ENCODE data around the gene ROBO3.

ROBO3 gene

GRCh38 chr11:124842305-124842704, 22.9 kb upstream of the ROBO3 start:
- Histone ChIP-seq H3K36me3 (ENCODE audit: control insufficient read depth, insufficient read depth, low read length) (no peaks in the 10 kb centered on the region), H3K27me3 (replicated peaks; ENCODE audit: control insufficient read depth, insufficient read depth, low read length, poor library complexity, severe bottlenecking) (peaks cover 69% of the 10 kb centered on the region), H3K9me3 (ENCODE audit: control insufficient read depth, low read length) (no peaks in the 10 kb centered on the region), H3K4me3 (ENCODE audit: insufficient read depth, low read depth, low read length, poor library complexity, severe bottlenecking) (no peak overlapping the region), H3K4me1 (ENCODE audit: control insufficient read depth, insufficient read depth, low read length, poor library complexity, severe bottlenecking) (peaks cover 13% of the 10 kb centered on the region), H3K27ac (ENCODE audit: insufficient read depth, low read length, poor library complexity, severe bottlenecking) (no peak overlapping the region)
- no peak for DNase-seq

GRCh38 chr11:124843616-124843910, 21.7 kb upstream of the ROBO3 start:
- no peak overlapping the region for H3K4me3 ChIP-seq (ENCODE audit: insufficient read depth, low read depth, low read length, poor library complexity, severe bottlenecking)
- peaks cover 57% of the 10 kb centered on the region for H3K27me3 ChIP-seq (replicated peaks; ENCODE audit: control insufficient read depth, insufficient read depth, low read length, poor library complexity, severe bottlenecking)
- no peaks in the 10 kb centered on the region for H3K9me3 ChIP-seq (ENCODE audit: control insufficient read depth, low read length)

GRCh38 chr11:124844664-124845079, 20.6 kb upstream of the ROBO3 start:
- Histone ChIP-seq H3K9me3 (ENCODE audit: control insufficient read depth, low read length) (no peaks in the 10 kb centered on the region), H3K4me1 (ENCODE audit: control insufficient read depth, insufficient read depth, low read length, poor library complexity, severe bottlenecking) (peaks cover 4% of the 10 kb centered on the region), H3K27ac (ENCODE audit: insufficient read depth, low read length, poor library complexity, severe bottlenecking) (no peak overlapping the region), H3K27me3 (replicated peaks; ENCODE audit: control insufficient read depth, insufficient read depth, low read length, poor library complexity, severe bottlenecking) (peaks cover 53% of the 10 kb centered on the region), H3K36me3 (ENCODE audit: control insufficient read depth, insufficient read depth, low read length) (no peaks in the 10 kb centered on the region), H3K4me3 (ENCODE audit: insufficient read depth, low read depth, low read length, poor library complexity, severe bottlenecking) (no peak overlapping the region)
- no peak for DNase-seq

More at GRCh38 chr11:124843616-124843910, 21.7 kb upstream of the ROBO3 start:
- DNase-seq = no peak
- no peak overlapping the region for H3K27ac ChIP-seq (ENCODE audit: insufficient read depth, low read length, poor library complexity, severe bottlenecking)
- no peaks in the 10 kb centered on the region for H3K36me3 ChIP-seq (ENCODE audit: control insufficient read depth, insufficient read depth, low read length)
- H3K4me1 ChIP-seq (ENCODE audit: control insufficient read depth, insufficient read depth, low read length, poor library complexity, severe bottlenecking) = peaks cover 13% of the 10 kb centered on the region

DNA sequence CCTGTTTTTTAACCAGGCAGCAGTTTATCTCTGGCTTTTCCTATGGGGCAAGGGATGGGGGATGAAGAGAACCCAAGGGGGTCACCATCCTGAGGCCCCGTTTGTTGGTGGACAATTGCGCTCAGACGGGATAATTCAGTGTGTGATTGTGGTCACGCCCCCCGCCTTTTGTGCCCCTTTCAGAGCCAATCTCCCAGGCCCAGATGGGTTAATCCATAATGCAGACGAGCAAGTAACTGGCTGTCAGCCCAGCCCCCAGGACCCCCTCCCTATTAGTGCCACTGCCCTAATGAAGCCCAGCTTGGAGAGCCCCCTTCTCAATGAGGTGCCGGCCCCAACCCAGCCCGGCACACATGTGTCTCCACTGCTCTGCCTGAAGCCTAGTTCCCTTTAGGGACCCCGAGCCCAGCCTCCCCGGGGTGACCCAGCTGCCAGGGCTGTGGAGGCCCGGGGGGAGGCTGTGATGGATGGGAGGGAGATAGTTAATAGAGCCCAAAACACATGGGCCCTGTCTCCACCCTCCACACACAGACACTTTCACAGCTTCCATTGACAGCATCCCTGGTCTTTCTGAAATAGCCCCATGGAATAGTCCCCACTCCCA, 19.1 kb upstream of the ROBO3 start:
- peaks cover 44% of the 10 kb centered on the region for H3K27me3 ChIP-seq (replicated peaks; ENCODE audit: control insufficient read depth, insufficient read depth, low read length, poor library complexity, severe bottlenecking)

GRCh38 chr11:124859171-124859570, 6.1 kb upstream of the ROBO3 start:
- no peaks in the 10 kb centered on the region for H3K4me1 ChIP-seq (ENCODE audit: control insufficient read depth, insufficient read depth, low read length, poor library complexity, severe bottlenecking)
- no peak for DNase-seq
- H3K9me3 ChIP-seq (ENCODE audit: control insufficient read depth, low read length) = no peaks in the 10 kb centered on the region
- no peak overlapping the region for H3K27ac ChIP-seq (ENCODE audit: insufficient read depth, low read length, poor library complexity, severe bottlenecking)
- no peaks in the 10 kb centered on the region for H3K36me3 ChIP-seq (ENCODE audit: control insufficient read depth, insufficient read depth, low read length)
- H3K27me3 ChIP-seq (replicated peaks; ENCODE audit: control insufficient read depth, insufficient read depth, low read length, poor library complexity, severe bottlenecking) = peaks cover 18% of the 10 kb centered on the region
- no peak overlapping the region for H3K4me3 ChIP-seq (ENCODE audit: insufficient read depth, low read depth, low read length, poor library complexity, severe bottlenecking)

More for the DNA sequence above, 19.1 kb upstream of the ROBO3 start:
- DNase-seq = no peak
- Histone ChIP-seq H3K9me3 (ENCODE audit: control insufficient read depth, low read length) (no peaks in the 10 kb centered on the region), H3K4me3 (ENCODE audit: insufficient read depth, low read depth, low read length, poor library complexity, severe bottlenecking) (no peak overlapping the region), H3K27ac (ENCODE audit: insufficient read depth, low read length, poor library complexity, severe bottlenecking) (no peak overlapping the region), H3K36me3 (ENCODE audit: control insufficient read depth, insufficient read depth, low read length) (no peaks in the 10 kb centered on the region), H3K4me1 (ENCODE audit: control insufficient read depth, insufficient read depth, low read length, poor library complexity, severe bottlenecking) (no peaks in the 10 kb centered on the region)

DNA sequence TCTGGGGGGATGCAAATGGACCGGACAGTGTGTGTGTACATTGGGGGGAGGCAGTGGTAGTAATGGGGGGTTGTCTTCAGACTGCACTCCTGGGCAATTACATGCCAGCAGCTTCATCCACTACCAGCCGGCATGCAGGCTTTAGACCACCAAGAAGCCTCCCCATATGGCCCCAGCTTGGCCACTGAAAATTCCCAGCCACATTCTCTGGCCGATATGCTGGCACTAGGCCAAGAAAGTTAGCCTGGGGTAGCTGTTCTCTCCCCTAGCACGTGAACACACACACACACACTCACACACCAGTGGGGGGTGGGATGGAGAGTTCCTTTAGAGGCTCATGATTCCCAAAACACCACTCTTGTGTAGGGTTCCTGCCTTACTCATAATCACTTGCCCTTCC, 3.6 kb upstream of the ROBO3 start:
- peaks cover 42% of the 10 kb centered on the region for H3K27me3 ChIP-seq (replicated peaks; ENCODE audit: control insufficient read depth, insufficient read depth, low read length, poor library complexity, severe bottlenecking)
- peaks cover 18% of the 10 kb centered on the region for H3K4me1 ChIP-seq (ENCODE audit: control insufficient read depth, insufficient read depth, low read length, poor library complexity, severe bottlenecking)
- DNase-seq = no peak
- no peak overlapping the region for H3K4me3 ChIP-seq (ENCODE audit: insufficient read depth, low read depth, low read length, poor library complexity, severe bottlenecking)
- no peak overlapping the region for H3K27ac ChIP-seq (ENCODE audit: insufficient read depth, low read length, poor library complexity, severe bottlenecking)
- H3K36me3 ChIP-seq (ENCODE audit: control insufficient read depth, insufficient read depth, low read length) = no peaks in the 10 kb centered on the region
- no peaks in the 10 kb centered on the region for H3K9me3 ChIP-seq (ENCODE audit: control insufficient read depth, low read length)

GRCh38 chr11:124863137-124863825, 2.0 kb upstream of the ROBO3 start:
- no peak for DNase-seq
- Histone ChIP-seq H3K9me3 (ENCODE audit: control insufficient read depth, low read length) (no peaks in the 10 kb centered on the region), H3K4me3 (ENCODE audit: insufficient read depth, low read depth, low read length, poor library complexity, severe bottlenecking) (no peak overlapping the region), H3K4me1 (ENCODE audit: control insufficient read depth, insufficient read depth, low read length, poor library complexity, severe bottlenecking) (peaks cover 20% of the 10 kb centered on the region), H3K27me3 (replicated peaks; ENCODE audit: control insufficient read depth, insufficient read depth, low read length, poor library complexity, severe bottlenecking) (peaks cover 55% of the 10 kb centered on the region), H3K36me3 (ENCODE audit: control insufficient read depth, insufficient read depth, low read length) (no peaks in the 10 kb centered on the region), H3K27ac (ENCODE audit: insufficient read depth, low read length, poor library complexity, severe bottlenecking) (no peak overlapping the region)

DNA sequence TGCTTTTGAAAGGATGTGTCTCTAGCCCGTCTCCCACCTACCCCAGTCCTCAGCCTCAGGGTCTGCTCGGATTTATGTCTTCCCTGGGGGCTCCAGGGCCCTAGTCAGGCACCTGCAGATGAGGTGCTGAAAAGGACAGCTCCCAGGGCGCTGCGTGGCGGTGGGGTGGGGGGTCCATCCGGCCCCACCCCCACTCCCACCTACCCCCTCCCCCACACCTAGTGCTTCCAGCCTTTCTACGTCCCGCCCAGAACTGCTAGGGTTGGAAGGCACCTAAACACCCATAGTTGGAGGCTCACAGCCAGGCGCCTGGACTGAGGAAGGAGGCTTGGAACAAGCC, 1.4 kb upstream of the ROBO3 start:
- Histone ChIP-seq H3K4me3 (ENCODE audit: insufficient read depth, low read depth, low read length, poor library complexity, severe bottlenecking) (no peak overlapping the region), H3K36me3 (ENCODE audit: control insufficient read depth, insufficient read depth, low read length) (no peaks in the 10 kb centered on the region), H3K4me1 (ENCODE audit: control insufficient read depth, insufficient read depth, low read length, poor library complexity, severe bottlenecking) (peaks cover 25% of the 10 kb centered on the region), H3K27me3 (replicated peaks; ENCODE audit: control insufficient read depth, insufficient read depth, low read length, poor library complexity, severe bottlenecking) (peaks cover 61% of the 10 kb centered on the region), H3K9me3 (ENCODE audit: control insufficient read depth, low read length) (no peaks in the 10 kb centered on the region), H3K27ac (ENCODE audit: insufficient read depth, low read length, poor library complexity, severe bottlenecking) (no peak overlapping the region)
- DNase-seq = no peak

GRCh38 chr11:124864176-124864891, 898 bp upstream of the ROBO3 start:
- H3K27me3 ChIP-seq (replicated peaks; ENCODE audit: control insufficient read depth, insufficient read depth, low read length, poor library complexity, severe bottlenecking) = peaks cover 66% of the 10 kb centered on the region
- no peak overlapping the region for H3K27ac ChIP-seq (ENCODE audit: insufficient read depth, low read length, poor library complexity, severe bottlenecking)
- no peak for DNase-seq
- no peak overlapping the region for H3K4me3 ChIP-seq (ENCODE audit: insufficient read depth, low read depth, low read length, poor library complexity, severe bottlenecking)
- peaks cover 25% of the 10 kb centered on the region for H3K4me1 ChIP-seq (ENCODE audit: control insufficient read depth, insufficient read depth, low read length, poor library complexity, severe bottlenecking)
- H3K9me3 ChIP-seq (ENCODE audit: control insufficient read depth, low read length) = no peaks in the 10 kb centered on the region
- H3K36me3 ChIP-seq (ENCODE audit: control insufficient read depth, insufficient read depth, low read length) = no peaks in the 10 kb centered on the region

DNA sequence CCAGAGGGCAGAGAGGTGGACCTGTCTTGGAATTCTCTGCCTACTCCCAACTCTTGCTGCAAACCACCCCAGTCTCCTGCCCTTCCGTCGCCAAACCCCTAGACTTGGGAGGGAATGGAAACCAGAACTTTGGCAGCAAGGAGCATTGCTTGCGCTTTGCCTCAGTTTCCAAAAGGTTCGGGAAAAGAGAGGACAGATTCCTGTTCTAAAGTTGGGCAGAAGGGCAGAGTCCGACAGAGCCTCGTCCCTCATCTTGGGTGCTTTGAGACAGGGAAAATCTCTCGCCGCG, 396 bp upstream of the ROBO3 start:
- Histone ChIP-seq H3K27ac (ENCODE audit: insufficient read depth, low read length, poor library complexity, severe bottlenecking) (no peak overlapping the region), H3K9me3 (ENCODE audit: control insufficient read depth, low read length) (no peaks in the 10 kb centered on the region), H3K27me3 (replicated peaks; ENCODE audit: control insufficient read depth, insufficient read depth, low read length, poor library complexity, severe bottlenecking) (peaks cover 71% of the 10 kb centered on the region), H3K4me1 (ENCODE audit: control insufficient read depth, insufficient read depth, low read length, poor library complexity, severe bottlenecking) (peaks cover 25% of the 10 kb centered on the region), H3K4me3 (ENCODE audit: insufficient read depth, low read depth, low read length, poor library complexity, severe bottlenecking) (no peak overlapping the region), H3K36me3 (ENCODE audit: control insufficient read depth, insufficient read depth, low read length) (no peaks in the 10 kb centered on the region)
- DNase-seq = no peak
